ENCODE data around the gene EPHA5.

The EPHA5 gene

DNA sequence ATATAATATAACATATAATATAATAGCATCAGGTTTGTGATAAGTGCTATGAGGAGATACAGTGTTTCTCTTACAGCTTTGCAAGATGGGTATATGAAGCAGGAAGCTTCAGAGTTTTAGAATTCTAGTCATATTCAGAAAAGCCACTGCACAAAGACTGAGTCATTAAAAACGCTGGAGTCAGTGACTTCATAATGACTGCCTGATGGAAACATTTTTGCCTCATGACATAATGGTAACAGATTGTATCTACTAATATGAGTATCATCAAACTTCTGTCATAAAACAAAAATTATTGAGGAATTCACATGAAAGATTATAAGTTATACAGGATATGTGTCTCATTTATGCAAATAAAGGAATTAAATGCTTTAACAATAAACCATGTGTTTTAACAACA is 46.8 kb downstream of the EPHA5 start:
- DNase-seq, result peak; percentile 12

DNA sequence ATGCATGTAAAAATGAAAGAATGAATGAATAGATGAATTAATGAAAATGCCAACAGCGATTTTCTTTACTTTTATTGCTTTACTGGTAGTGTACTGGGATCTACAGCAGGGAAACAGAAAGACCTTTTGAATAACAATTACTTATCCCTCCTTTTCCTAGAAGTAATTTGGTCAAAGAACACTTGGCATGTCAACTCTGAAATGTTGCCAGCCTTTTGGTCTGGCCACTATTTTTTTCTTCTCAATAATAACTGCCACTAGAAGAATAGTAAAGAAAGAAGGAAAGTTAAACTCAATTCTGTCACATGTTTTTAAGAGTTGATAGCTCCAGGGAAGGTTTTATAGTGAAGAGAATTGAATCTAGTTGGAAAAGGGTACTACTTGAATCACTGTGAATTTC is 52.9 kb downstream of the EPHA5 start:
- DNase-seq, result no peak

DNA sequence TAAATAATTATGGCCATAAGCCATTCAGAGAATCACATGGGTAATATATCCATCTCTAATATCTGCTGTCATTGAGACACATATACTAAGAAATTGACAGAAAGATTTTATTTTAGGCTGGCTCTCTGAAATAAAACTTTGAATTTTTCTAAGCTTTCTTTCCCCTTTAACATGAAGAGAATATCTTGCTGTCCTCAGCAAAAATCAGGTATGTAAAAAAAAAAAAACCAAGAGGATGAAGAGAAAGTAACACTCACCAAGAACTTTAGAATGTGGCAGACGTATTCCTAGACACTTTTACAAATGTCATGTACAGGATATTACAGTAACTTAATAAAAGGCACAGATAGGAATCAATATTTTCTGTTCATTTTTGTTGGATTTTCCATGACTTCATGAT is 65.8 kb downstream of the EPHA5 start:
- DNase-seq, result no peak

DNA sequence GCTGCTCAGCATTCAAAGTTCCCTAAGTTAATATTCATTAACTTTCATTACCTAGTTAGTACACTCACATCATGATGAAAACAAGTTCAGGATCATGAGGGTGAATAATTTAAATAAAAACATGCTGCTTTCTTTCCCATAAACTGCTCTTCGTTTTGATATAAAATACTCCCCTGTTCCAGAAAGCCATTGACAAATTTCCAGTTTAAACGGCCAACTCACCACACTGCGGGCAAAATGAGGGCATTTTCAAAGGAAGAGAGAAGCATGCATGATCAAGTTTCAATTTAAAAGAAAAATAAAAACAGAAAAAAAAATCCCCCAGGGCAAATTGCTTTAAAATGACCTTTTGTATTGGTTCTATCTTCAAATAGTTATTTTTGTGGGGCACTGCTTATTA is 69.6 kb downstream of the EPHA5 start:
- no peak for DNase-seq

DNA sequence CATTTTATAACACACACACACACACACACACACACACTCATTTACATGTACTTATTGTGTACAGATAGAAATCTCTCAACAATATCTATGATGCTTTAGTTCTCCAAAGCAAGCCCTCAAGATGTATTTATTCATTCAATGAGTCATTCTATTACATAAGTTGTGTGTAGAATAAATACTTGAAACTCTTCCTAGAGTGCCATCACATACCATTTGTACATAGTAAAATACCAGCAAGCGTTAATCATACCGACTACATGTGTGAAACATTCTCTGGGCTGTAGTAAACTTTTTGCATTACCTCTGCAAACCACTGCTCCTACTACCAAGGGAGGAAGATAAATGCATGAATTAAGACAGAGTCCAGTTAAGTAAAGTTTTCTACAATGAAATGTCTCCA is 70.9 kb downstream of the EPHA5 start:
- DNase-seq, result no peak

GRCh38 chr4:65597697-65598096 is 72.6 kb downstream of the EPHA5 start:
- DNase-seq, result no peak

DNA sequence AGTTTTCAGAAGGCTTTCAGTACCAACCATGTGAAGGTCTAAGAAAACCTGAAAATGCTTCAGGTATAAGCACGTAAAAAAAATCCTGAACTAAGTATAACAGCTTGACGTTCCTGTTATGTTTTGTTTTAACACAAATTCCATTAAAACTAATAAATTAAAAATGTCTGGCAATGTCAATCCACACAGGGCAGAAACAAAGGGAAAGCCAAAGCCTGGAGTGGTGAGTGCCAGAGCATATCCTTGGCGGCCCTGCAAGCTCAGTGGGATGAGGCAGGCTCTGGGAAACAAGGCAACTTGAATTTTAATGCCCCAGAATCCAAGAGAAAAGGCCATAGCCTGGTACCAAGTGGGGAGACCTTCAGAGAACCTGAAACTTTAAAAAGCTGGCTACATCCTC is 78.2 kb downstream of the EPHA5 start:
- no peak for DNase-seq

DNA sequence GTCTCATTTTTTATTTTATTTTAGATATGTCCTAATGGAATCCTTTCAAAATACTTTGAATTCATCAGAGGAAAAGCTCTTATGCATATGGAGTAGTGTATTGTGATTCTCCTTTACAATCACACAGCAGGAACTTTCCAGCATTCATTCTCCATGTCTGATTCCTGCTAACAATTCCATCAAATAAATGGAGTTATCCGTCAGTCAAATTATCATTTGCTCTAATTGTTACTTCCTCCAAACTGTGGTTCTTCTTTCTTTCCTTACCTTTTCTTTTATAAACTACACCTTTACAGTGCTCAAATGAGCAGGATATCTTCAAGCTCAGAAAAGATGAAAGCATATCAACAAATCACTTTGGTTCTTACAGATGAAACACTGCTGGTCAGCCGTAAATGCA is 80.4 kb downstream of the EPHA5 start:
- DNase-seq, result no peak

GRCh38 chr4:65589331-65589730 is 81.0 kb downstream of the EPHA5 start:
- DNase-seq, result no peak

DNA sequence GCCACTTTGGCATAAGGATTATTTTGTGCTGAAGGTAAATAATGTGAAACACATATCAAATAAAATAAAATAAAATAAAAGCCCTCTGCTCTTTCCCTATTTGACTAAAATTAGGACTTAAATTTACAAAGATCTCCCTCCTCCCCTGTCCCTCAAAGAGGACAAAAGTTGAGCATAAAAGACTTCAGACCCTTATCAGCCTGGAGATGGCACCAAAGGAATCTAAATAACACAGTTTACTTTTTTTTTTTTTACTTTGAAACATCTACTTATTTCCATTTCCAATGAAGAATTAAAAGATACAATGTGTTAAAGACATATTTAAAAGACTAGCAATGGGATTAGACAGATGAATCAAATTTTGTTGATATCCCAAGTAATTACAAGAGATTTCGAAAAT is 89.7 kb downstream of the EPHA5 start:
- DNase-seq, result peak; percentile 4

DNA sequence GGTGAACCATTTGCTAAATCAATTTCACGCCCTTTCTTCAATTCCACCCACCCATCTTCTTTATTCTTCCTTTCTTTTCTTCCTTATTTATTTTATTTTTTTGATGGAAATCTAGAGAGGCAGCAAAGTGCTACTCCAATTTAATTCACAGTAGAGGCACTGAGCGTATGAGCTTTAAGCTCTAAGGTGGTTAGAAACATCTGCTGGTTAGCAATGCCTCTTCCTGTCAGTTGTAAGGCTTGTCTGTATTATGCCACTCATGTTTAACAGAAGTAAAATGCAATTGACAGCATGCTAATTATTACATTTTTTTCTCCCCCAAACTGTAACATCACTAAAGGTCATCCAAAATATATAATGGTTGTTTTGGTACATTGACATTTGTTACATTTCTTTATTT is 103.8 kb downstream of the EPHA5 start:
- DNase-seq, result no peak

DNA sequence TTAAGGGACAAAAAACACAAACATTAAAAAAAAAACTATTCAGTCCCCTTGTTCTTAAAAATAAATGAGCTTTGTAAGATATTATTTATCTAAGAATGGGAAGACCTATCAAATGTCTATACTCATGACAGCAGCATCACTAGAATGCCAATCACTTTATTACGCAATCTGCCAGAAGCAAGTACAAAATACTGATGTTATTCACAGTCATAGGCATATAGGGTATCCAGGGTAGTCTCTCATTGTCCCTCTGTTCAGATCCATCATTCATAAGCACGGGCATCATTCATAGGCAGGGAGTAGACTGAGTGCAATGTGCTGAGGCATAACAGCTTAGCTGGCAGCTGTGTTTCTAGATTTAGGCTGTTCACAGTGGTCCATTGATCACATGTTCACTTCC is 109.1 kb downstream of the EPHA5 start:
- no peak for DNase-seq

- peak; percentile 2 for DNase-seq
These were observed 111.0 kb downstream of the EPHA5 start for GRCh38 chr4:65559270-65559669.

- no peak for DNase-seq
These were observed 118.2 kb downstream of the EPHA5 start for GRCh38 chr4:65552057-65552456.

DNA sequence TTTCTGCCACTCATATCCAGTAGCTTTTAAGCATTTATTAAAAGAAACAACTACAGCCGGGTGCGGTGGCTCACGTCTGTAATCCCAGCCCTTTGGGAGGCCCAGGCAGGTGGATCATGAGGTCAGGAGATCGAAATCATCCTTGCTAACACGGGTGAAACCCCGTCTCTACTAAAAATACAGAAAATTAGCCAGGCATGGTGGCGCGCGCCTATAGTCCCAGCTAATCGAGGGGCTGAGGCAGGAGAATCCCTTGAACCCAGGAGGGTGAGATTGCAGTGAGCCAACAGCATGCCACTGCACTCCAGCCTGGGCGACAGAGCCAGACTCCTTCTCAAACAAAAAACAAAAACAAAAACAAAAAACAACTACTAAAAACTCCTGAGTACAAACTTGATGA is 119.8 kb downstream of the EPHA5 start:
- no peak for DNase-seq

DNA sequence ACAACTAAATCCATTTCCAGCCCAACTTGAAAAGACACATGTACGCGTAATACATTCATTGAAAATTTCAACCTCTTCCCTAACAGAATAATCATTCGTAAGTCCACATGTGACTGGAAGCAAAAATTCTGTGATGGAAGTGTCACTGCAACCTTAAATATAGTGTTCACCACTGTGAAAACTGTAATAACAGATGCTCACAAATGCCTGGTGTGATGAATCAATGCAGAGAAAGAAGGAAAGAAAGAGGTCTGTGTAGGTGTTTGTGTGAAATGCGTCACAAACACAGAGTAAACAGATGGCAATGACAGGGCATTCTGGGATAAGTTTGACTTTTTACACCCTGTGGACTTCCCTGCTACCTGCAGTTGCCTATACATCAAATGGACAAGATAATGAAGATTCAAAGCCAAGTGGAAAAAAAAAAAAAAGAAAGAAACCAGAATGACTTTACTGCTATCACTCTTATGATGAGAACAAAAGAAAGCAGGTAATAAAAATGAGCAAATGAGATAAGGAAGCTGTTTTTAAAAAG is 123.3 kb downstream of the EPHA5 start:
- no peak for DNase-seq

GRCh38 chr4:65538571-65538970 is 131.7 kb downstream of the EPHA5 start:
- no peak for DNase-seq

- no peak for DNase-seq
These were observed 135.2 kb downstream of the EPHA5 start for GRCh38 chr4:65535113-65535512.

DNA sequence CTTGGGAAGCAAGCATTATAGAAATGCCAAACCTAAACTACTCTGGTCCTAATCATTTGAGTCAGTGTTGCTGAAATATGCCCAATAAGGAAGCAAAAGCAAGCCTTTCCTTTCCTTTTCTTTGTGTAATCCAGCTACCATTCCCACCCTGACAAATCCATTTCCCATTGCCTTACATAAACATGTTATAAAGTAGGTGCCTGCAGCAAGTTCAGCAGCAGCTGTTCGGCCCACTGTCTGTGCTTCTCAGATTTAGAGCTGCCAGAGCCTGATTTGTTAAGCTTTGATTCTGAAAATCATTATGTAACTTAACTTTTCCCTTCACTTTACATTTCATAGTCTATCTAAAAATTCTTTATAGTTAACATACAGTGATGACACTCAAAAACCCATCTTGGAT is 148.6 kb downstream of the EPHA5 start:
- DNase-seq, result no peak

- DNase-seq, result no peak
These were observed 154.6 kb downstream of the EPHA5 start for GRCh38 chr4:65515646-65516045.

DNA sequence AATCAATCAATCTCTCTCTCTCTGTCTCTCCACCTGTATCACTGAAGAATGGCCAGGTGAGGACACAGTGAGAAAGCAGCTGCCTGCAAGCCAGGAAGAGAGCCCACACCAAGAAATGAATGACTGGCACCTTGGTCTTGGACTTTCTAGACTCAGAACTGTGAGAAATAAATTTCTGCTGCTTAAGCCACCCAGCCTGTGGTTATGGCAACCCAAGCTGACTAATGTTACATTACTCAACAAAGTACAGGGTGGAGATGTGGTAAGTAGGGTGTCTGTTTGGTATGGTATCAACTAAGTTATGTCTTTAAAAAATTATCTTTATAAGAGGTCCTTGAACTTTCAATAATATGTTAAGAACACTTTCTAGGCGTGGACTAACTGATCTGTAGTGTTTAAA is 159.3 kb downstream of the EPHA5 start:
- DNase-seq, result no peak

- DNase-seq, result no peak
These were observed 162.1 kb downstream of the EPHA5 start for GRCh38 chr4:65508168-65508567.

- no peak for DNase-seq
These were observed 168.1 kb downstream of the EPHA5 start for GRCh38 chr4:65502131-65502701.

DNA sequence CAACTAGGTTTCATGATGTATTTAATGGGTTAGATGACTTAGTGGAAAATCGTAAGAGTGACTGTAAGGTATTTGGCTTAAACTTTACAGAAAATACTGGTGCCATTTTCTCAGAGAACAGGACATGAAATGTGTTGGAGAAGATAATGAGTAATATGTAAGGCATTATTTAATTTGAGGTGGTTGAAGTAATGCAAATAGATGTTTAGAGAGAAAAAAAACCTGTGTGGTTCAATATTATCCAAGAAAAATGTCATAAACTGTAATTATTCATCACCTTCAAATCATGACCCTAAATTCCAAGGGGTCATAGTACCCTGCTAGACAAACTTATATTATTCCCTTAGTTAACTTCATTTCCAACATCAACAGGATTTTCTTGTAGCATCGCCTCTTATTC is 171.7 kb downstream of the EPHA5 start:
- no peak for DNase-seq

DNA sequence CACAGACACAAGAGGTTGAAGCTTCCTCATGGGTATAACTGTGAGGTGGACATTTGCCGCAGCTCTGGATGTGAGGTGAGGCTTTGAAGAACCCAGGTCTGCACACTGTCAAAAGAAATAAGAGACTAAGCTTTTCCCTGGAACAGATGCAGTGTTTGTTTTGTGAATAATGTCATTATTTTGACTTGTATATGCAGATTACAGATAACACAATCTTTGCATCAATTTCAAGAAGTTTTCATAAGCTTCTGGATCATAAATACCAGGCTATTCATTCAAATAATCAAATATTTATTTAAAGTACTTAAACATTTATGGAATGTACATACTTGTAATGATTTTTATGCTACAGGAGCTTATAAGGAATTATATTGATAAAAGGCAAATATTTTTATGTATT is 174.8 kb downstream of the EPHA5 start:
- DNase-seq, result no peak

DNA sequence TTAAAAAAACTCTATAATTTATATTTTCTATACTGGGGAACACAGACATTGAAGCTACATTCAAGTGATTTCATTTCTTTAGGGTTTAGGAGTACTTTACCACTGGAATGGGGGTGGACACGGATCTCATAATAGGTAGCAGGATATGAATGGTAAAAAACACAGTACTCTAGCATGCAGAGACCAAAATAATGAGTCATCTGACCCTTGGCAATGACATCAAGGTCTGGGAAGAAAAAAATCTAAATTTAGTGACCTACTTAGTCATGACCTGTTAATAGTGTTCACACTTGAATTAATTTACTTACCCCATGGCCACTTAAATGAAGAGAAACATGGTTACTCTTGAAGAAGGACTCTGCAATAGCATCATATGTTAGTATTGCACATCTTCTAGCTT is 187.9 kb downstream of the EPHA5 start:
- no peak for DNase-seq
